OCI-LY7 (cell line): ENCODE data around the gene POGZ.

Source experiments
- EZH2phosphoT487 ChIP-seq: fragments of 200-600 bp; sonication (generic); IDR thresholded peaks from 2 replicates; pipeline ENCODE4 v1.6.1; 2018; ENCODE audit warnings: low read depth, borderline replicate concordance, mild to moderate bottlenecking, mixed run types, antibody characterized with exemption, low read length, moderate library complexity, mixed read lengths
- TF ChIP-seq, protein P1 (sequence below): fragments of 200-600 bp; sonication (generic); conservative IDR thresholded peaks from 2 replicates; pipeline ENCODE4 v1.5.1; 2014; ENCODE audit warnings: mild to moderate bottlenecking, antibody characterized with exemption, low read length, moderate library complexity, mixed read lengths

GRCh38 chr1:151504252-151504651 lies 45.0 kb upstream of the POGZ start:
- TF ChIP-seq, protein P1, sequence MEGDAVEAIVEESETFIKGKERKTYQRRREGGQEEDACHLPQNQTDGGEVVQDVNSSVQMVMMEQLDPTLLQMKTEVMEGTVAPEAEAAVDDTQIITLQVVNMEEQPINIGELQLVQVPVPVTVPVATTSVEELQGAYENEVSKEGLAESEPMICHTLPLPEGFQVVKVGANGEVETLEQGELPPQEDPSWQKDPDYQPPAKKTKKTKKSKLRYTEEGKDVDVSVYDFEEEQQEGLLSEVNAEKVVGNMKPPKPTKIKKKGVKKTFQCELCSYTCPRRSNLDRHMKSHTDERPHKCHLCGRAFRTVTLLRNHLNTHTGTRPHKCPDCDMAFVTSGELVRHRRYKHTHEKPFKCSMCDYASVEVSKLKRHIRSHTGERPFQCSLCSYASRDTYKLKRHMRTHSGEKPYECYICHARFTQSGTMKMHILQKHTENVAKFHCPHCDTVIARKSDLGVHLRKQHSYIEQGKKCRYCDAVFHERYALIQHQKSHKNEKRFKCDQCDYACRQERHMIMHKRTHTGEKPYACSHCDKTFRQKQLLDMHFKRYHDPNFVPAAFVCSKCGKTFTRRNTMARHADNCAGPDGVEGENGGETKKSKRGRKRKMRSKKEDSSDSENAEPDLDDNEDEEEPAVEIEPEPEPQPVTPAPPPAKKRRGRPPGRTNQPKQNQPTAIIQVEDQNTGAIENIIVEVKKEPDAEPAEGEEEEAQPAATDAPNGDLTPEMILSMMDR, result no peak
- TF ChIP-seq EZH2phosphoT487, result no peak
